Endothelial cell of umbilical vein (primary cell): Measurements from ENCODE around the gene UFD1. TPM values are rescaled to one million over a fixed set of nuclear protein-coding genes. Genes with fewer than 3 reads are reported as not detected.

Experiments
- BruUV-seq: library from RNA; stranded (reverse); fragments of 400-500 nt; replicated peaks from 2 replicates; lab custom pipeline; 2021; lab: Mats Ljungman, UMichigan
- CTCF ChIA-PET: fragments of 300-600, 350-600 bp; sonication (Branson Sonifier 250); formaldehyde crosslinking; loops from one replicate; lab custom pipeline; 2021; ENCODE audit warnings: antibody characterized with exemption, inconsistent platforms; lab: Charles Lee
- POLR2A ChIA-PET: fragments of 300-600, 350-600 bp; sonication (Branson Sonifier 250); formaldehyde crosslinking; loops from one replicate; lab custom pipeline; 2021; ENCODE audit warnings: antibody characterized with exemption, inconsistent platforms; lab: Charles Lee
- DNase-seq: peaks from one replicate; pipeline ENCODE4 v3.0.0-alpha.2; 2011; ENCODE audit warnings: low read depth, low spot score
- FAIRE-seq: peaks from 2 replicates; lab custom pipeline; 2011; peaks lifted over from hg19 to GRCh38; lab: Jason Lieb, UNC
- H2AFZ ChIP-seq: 2 replicates; pipeline ENCODE4 v1.6.0; 2012; ENCODE audit warnings: low read depth, low read length, control low read depth, inconsistent platforms
- H3K27ac ChIP-seq: 2 replicates; pipeline ENCODE4 v1.5.1; 2011; ENCODE audit warnings: low read depth, mild to moderate bottlenecking, control low read depth, low read length, moderate library complexity; ENCODE audit not compliant: insufficient read depth
- H3K27me3 ChIP-seq, 2 experiments: 2 replicates each; pipeline versions ENCODE4 v1.6.0 to v1.6.1; 2011; ENCODE audit warnings: low read length in 2 of 2, mixed read lengths in 1 of 2; ENCODE audit not compliant: control insufficient read depth in 2 of 2, insufficient read depth in 2 of 2
- H3K36me3 ChIP-seq, 2 experiments: 2 replicates in 1 of 2; 3 replicates in 1 of 2; pipeline ENCODE4 v1.5.1; 2011; ENCODE audit warnings: low read length in 2 of 2, mild to moderate bottlenecking in 1 of 2, moderate library complexity in 1 of 2; ENCODE audit not compliant: control insufficient read depth in 2 of 2, insufficient read depth in 2 of 2; ENCODE audit errors: extremely low read depth in 1 of 2
- H3K4me1 ChIP-seq: 3 replicates; pipeline ENCODE4 v1.5.1; 2011; ENCODE audit warnings: mild to moderate bottlenecking, low read length; ENCODE audit not compliant: control insufficient read depth, insufficient read depth; ENCODE audit errors: extremely low read depth
- H3K4me2 ChIP-seq: 2 replicates; pipeline ENCODE4 v1.6.1; 2011; ENCODE audit warnings: low read length, control low read depth, mixed read lengths; ENCODE audit not compliant: insufficient read depth
- H3K4me3 ChIP-seq, 3 experiments: fragments of 200-600 bp in 1 of 3; sonication (generic), shearing (Covaris generic) in 1 of 3; replicated peaks in 1 of 3; 2 replicates each; pipeline ENCODE4 v1.5.1; 2011 to 2016; ENCODE audit warnings: control low read depth in 3 of 3, low read length in 3 of 3, mild to moderate bottlenecking in 2 of 3, inconsistent platforms in 1 of 3, low read depth in 1 of 3, moderate library complexity in 1 of 3; ENCODE audit not compliant: insufficient read depth in 1 of 3
- H3K79me2 ChIP-seq: 2 replicates; pipeline ENCODE4 v1.6.0; 2012; ENCODE audit warnings: low read length, inconsistent platforms; ENCODE audit not compliant: control insufficient read depth, insufficient read depth
- H3K9ac ChIP-seq: replicated peaks from 2 replicates; pipeline ENCODE3; 2011; ENCODE audit warnings: low read length, control low read depth; ENCODE audit not compliant: insufficient read depth; ENCODE audit errors: extremely low read depth
- H3K9me1 ChIP-seq: replicated peaks from 3 replicates; pipeline ENCODE4 v1.6.0; 2011; ENCODE audit warnings: mild to moderate bottlenecking, low read length; ENCODE audit not compliant: control insufficient read depth, insufficient read depth; ENCODE audit errors: extremely low read depth
- H3K9me3 ChIP-seq: replicated peaks from 2 replicates; pipeline ENCODE4 v1.5.1; 2012; ENCODE audit warnings: low read length, inconsistent platforms; ENCODE audit not compliant: control insufficient read depth, insufficient read depth
- H4K20me1 ChIP-seq: replicated peaks from 2 replicates; pipeline ENCODE3; 2011; ENCODE audit warnings: mild to moderate bottlenecking, low read length; ENCODE audit not compliant: control insufficient read depth, insufficient read depth; ENCODE audit errors: extremely low read depth
- CTCF ChIP-seq, 2 donors: IDR thresholded peaks; 1 replicate in 1 of 2; 2 replicates in 1 of 2; pipeline ENCODE4 v1.5.1; 2011; ENCODE audit warnings: low read length in 2 of 2, mild to moderate bottlenecking in 2 of 2, moderate library complexity in 2 of 2, control low read depth in 1 of 2, inconsistent platforms in 1 of 2, low read depth in 1 of 2; ENCODE audit not compliant: insufficient read depth in 1 of 2; ENCODE audit errors: extremely low read depth in 1 of 2
- EZH2 ChIP-seq: IDR thresholded peaks from 2 replicates; pipeline ENCODE4 v1.6.1; 2012; ENCODE audit warnings: borderline replicate concordance, low read depth, mild to moderate bottlenecking, moderate library complexity, low read length, inconsistent platforms; ENCODE audit not compliant: severe bottlenecking
- FOS ChIP-seq: IDR thresholded peaks from 2 replicates; pipeline ENCODE4 v1.6.1; 2011; ENCODE audit warnings: mild to moderate bottlenecking, low read length, moderate library complexity, borderline replicate concordance; ENCODE audit not compliant: insufficient read depth
- GATA2 ChIP-seq: IDR thresholded peaks from 2 replicates; pipeline ENCODE4 v1.7.0; 2011; ENCODE audit warnings: low read depth, mild to moderate bottlenecking, moderate library complexity, mixed read lengths, low read length; ENCODE audit not compliant: insufficient read length, insufficient read depth
- JUN ChIP-seq: IDR thresholded peaks from 2 replicates; pipeline ENCODE4 v1.6.1; 2011; ENCODE audit warnings: borderline replicate concordance, low read depth; ENCODE audit not compliant: insufficient read length, insufficient read depth
- MAX ChIP-seq: IDR thresholded peaks from 2 replicates; pipeline ENCODE4 v1.6.1; 2011; ENCODE audit not compliant: insufficient read depth, insufficient read length
- MYC ChIP-seq: IDR thresholded peaks from one replicate; pipeline ENCODE4 v1.6.1; 2011; ENCODE audit warnings: mild to moderate bottlenecking, low read depth, low read length
- POLR2A ChIP-seq: IDR thresholded peaks from 2 replicates; pipeline ENCODE4 v1.6.1; 2012; ENCODE audit warnings: low read depth, mild to moderate bottlenecking, control low read depth, low read length
- POLR2AphosphoS5 ChIP-seq: IDR thresholded peaks from 2 replicates; pipeline ENCODE4 v1.6.1; 2012; ENCODE audit warnings: low read depth, mild to moderate bottlenecking, control low read depth, low read length, moderate library complexity; ENCODE audit not compliant: insufficient read depth
- dilution Hi-C: fragments of 300-500 bp; cut with MboI; formaldehyde crosslinking; loops from one replicate; pipeline ENCODE4 v1.15.0; 2019; ENCODE audit warnings: low sequenced_read_pairs; ENCODE audit not compliant: extremely low pct_ligation_motif_present
- intact Hi-C: fragments of 100-400 bp; cut with micrococcal nuclease; formaldehyde crosslinking; loops from one replicate; pipeline ENCODE4 v1.10.0; 2022
- polyA plus RNA-seq, 4 experiments: library from polyadenylated mRNA; depleted of rRNA in 3 of 4; stranded (reverse) in 3 of 4; unstranded in 1 of 4; fragments of >200 nt; gene quantifications; 2 replicates each; pipeline versions ENCODE4 v1.2.1 to v1.2.3, GENCODE V29; 2011 to 2012; ENCODE audit warnings: missing spikeins in 1 of 4
- total RNA-seq: library from RNA; stranded (reverse); gene quantifications from 2 replicates; pipeline ENCODE4 v1.2.3, GENCODE V29; 2021

The UFD1 gene
- total and polyA plus RNA-seq, 2 donors (not counting 3 experiments of a cell fraction or from before 2014, with no cell fraction given): 127 to 228 TPM

DNA sequence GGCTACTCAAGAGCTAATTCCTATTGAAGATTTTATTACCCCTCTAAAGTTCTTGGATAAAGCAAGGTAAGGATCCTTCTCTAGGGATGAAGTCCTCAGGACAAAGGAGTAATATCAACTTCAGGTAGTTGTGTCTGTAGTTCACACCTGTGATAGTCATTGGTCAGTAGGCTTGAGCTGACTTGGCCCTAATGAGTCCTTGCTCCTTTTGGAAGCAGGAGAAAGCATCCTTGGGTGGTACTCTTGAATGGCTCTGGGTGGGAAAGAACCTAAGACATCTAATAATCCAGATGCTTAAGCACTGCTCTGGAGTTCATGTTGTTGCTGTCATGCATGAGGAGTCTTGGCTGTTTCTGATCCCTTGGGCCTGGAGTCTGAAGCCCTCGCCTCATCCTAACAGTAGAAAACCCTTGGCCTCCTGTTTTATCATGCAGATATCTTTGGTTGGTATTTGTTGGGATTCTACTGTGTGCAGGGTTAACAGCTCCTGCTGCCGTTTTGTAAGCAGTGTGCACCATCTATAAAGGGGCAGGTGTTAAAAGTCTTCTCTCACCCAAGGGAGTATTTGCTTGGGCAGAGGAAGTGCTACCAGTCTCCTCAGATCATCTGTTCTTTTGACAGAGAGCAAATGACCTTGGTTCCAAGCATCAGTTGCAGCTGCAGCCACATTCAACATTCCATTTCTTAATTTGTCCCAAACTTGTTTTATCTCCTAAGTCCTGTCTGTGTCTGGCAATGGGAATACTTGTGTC lies 44.0 kb downstream of the UFD1 start:
- H3K79me2 ChIP-seq: peaks cover 19% of the 10 kb centered on the region
- ChIA-PET CTCF (interaction anchor here (0.9 to 1.4 kb wide), 2 partner anchors 43 to 255 kb away, joined by 3 read pairs; no protein-coding TSS in a partner anchor), POLR2A (no interaction called here)
- BruUV-seq: no TSS peak
- no peaks in the 10 kb centered on the region for H3K9me3 ChIP-seq
- no peak overlapping the region for H3K27ac ChIP-seq
- H3K36me3 ChIP-seq: peaks cover 5% of the 10 kb centered on the region in 2 experiments
- H3K4me1 ChIP-seq: peaks cover 15% of the 10 kb centered on the region
- no peak overlapping the region for H2AFZ ChIP-seq
- TF ChIP-seq FOS (no peak), CTCF (IDR thresholded peaks at IDR 0.05; ENCODE audit: extremely low read depth in 1 of 2, insufficient read depth in 1 of 2, low read depth in 1 of 2, low read length in 2 of 2) (no peak), POLR2AphosphoS5 (no peak), GATA2 (no peak), JUN (no peak), MAX (no peak), POLR2A (no peak), MYC (no peak), EZH2 (no peak)
- dilution Hi-C loops: no loop called here
- no peaks in the 10 kb centered on the region for H3K27me3 ChIP-seq
- intact Hi-C loops: no loop called here
- H3K9me1 ChIP-seq: no peaks in the 10 kb centered on the region
- H4K20me1 ChIP-seq: no peaks in the 10 kb centered on the region
- no peak overlapping the region for H3K4me3 ChIP-seq
- DNase-seq (no peak), FAIRE-seq (no peak)
- no peak overlapping the region for H3K9ac ChIP-seq
- no peak overlapping the region for H3K4me2 ChIP-seq
